Right forelimb (tissue), 1 donor: ENCODE data around the gene TNS4.

ENCODE experiments used
- DNase-seq: peaks from one replicate; pipeline ENCODE4 v3.0.0-alpha.2; 2018

Gene TNS4

GRCh38 chr17:40454613-40454995, 46.8 kb downstream of the TNS4 start:
- DNase-seq: no peak

DNA sequence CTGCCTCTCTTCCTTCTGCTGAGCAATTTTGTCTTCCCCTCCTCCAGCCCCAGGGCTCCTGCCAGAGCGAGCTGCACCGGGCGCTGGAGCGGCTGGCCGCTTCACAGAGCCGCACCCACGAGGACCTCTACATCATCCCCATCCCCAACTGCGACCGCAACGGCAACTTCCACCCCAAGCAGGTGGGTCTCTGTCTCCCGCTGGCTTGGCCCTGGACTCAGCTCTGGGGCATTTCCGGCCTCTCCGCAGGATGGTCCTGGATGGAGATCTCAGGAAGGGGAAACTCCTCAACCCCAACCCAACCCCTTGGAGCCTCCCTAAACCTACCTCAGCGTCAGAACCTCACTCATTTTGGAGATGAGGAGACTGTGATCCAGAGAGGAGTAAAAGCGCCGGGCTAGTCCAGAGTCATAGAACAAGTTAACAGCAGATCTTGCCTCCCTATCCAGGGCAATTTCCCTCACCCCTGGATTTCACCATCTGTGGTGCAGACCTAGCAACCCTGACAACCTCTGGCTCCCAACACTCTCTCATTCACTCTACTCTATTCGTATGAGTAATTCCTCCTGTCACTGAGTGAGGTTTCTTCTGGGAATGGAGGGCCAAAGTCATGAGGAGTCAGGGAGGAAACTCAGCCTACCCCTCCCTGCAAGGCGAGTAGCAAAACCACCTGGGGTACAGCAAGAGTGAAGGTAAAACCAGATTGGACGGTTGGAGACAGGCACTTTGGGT, 47.4 kb downstream of the TNS4 start:
- no peak for DNase-seq

- DNase-seq: no peak
Measured at GRCh38 chr17:40452921-40453378, 48.5 kb downstream of the TNS4 start.

- no peak for DNase-seq
Measured at GRCh38 chr17:40452216-40452787, 49.1 kb downstream of the TNS4 start.

GRCh38 chr17:40451420-40451819, 50.0 kb downstream of the TNS4 start:
- peak; percentile 88 for DNase-seq

- no peak for DNase-seq
Measured at GRCh38 chr17:40450175-40450574, 51.2 kb downstream of the TNS4 start.

DNA sequence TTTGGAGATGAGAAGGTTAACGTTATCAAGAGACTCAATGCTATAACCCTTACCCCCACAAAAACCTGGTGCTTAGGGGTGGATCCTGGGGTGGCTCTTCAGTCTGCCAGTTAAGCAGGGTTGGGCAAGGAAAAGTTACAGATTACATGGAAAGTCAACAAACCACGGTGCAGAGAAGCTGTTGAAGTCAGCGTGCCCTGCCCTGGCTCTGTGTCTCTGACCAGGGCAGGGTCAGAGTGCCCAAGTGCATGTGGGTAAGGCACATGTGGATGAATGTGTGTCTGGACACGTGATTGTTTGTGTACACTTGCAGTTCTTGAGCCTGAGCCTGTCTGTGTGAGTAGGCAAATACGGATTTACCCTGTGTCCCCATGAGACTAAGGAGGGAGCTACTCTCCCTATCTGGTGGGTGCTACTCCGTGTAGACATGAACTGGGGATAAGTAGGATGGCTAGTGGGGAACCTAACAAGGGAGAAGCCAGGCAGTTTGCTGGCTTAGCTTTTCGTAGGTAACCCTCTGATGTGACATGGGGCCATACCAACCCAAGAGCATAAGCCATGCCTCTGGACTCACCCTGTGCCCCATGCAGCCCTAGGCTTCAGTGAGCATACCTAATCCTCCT, 52.7 kb downstream of the TNS4 start:
- no peak for DNase-seq

DNA sequence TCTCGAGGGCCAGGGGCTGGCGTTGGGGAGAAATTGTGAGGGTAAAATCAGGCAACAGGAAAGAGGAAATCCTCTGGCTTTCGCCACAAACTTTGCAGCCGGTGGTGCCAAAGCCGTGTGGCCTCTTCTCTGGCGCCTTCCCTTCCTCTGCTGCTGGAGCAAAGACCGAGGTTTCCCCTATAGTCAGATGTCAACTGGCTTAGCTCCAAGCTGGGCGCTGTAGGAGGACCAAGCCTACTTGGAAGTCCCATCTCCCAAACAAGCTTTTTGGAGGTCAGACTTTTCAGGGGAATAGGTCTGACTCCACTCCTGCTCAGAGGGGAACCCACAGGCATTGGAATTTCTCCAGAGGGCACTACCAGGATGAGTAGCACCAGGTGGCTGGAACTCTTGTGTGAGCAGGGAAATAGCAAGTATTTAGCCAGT, 53.2 kb downstream of the TNS4 start:
- DNase-seq: no peak

DNA sequence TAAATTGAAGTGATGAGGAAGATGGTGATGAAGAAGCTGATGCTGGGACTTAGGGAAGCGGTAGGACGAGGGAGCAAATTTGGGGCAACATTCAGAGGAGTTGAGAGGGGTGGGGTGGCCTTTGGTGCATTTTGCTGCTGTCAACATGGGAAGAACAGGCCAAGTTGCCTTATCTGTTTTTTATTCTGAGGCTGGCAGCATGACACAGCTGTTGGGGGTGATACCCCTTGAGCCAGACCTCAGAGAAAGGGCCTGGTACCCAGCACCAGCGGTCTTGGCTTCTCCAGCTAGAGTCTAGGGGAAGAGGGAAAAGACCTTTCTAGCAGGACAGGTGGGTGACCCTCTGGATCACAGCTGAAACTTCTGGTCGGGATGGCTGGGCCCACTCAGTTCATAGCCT, 53.6 kb downstream of the TNS4 start:
- no peak for DNase-seq

DNA sequence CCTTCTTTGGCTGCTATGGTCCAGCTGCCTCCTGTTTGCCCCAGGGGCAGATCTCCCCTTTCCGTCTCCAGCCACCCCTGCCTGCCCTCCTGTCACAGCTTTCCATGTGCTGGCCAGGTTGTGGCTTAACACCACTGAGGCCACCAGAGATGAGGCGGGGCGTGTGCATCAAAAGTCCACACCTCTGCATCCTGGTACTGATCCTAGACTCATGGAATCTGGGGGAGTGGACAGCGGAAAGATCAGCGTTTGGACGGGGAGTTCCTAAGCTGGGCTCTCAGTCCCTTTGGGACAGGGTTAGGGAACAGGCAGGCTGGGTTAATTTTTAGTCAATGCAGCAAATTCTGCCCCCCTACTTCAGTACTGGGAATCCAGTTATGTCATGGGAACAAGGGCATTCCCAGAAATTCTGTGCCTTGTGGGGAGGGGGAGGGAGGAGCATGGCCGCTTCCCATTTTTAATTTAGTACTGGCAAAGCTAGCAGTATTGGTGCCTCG, 54.2 kb downstream of the TNS4 start:
- DNase-seq: no peak

DNA sequence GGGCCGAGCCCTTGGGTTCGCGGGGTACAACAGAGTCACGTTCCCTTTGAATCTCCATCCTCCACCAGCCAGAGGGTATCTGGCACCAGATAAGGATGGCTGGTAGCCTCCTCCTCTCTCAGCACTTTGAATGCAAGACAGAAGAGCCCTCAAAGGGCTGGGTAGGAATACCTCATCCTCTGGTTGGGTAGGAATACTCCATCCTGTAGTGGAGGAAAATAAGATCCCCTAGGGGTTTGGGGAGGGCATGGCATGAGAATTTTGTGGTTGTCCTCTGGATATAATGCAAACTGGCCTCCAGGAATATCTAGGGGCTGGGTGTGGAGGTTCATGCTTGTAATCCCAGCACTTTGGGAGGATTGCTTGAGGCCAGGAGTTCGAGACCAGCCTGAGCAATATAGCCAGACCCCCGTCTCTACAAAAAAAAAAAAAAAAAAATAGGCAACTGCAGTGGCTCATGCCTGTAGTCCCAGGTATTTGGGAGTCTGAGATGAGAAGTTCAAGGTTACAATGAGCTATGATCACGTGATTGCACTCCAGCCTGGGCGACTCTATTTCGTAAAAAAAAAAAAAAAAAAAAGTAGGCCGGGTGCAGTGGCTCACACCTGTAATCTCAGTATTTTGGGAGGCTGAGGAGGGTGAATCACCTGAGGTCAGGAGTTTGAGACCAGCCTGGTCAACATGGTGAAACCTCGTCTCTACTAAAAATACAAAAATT, 55.5 kb downstream of the TNS4 start:
- DNase-seq: no peak

DNA sequence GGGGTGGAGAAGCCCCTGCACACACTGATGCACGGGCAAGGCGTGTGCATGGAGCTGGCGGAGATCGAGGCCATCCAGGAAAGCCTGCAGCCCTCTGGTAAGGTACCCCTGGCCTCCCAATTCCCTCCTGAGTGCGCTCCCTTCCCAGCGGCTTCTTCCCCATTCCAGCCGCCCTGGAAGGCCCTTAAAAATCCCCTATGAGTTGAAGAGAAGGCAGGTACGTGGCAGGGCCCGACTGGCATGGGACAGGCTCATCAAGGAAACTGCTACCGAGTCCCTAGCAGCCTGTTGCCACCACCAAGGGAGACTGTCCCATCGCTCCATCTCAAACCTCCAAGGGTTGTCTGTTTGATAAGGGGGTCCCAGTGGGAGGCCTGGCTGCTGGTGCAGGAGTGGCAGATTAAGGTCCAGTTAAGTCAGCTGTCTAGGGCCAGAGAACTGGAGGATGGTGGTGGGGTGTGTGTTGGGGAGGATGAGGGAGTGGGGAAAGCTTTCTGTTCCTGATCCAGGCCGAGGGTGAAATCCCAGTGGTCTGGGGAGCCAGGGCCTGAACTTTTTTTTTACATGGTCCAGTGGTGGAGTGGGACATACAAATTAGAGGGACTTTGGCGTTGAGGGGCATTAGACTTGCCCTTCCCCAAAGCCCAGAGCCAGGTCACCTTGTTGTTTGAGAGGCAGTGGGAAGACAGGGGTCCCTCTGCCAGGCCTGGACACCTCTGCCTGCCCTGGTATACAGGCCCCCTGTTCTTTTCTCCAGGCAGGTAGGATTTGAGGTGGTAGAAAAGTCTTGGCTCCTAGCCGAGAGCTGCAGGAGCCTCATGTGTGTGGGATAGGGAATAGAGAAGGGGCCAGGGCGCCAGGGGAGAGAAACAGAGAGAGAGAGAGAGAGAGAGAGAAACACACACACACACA, 57.2 kb downstream of the TNS4 start:
- no peak for DNase-seq

DNA sequence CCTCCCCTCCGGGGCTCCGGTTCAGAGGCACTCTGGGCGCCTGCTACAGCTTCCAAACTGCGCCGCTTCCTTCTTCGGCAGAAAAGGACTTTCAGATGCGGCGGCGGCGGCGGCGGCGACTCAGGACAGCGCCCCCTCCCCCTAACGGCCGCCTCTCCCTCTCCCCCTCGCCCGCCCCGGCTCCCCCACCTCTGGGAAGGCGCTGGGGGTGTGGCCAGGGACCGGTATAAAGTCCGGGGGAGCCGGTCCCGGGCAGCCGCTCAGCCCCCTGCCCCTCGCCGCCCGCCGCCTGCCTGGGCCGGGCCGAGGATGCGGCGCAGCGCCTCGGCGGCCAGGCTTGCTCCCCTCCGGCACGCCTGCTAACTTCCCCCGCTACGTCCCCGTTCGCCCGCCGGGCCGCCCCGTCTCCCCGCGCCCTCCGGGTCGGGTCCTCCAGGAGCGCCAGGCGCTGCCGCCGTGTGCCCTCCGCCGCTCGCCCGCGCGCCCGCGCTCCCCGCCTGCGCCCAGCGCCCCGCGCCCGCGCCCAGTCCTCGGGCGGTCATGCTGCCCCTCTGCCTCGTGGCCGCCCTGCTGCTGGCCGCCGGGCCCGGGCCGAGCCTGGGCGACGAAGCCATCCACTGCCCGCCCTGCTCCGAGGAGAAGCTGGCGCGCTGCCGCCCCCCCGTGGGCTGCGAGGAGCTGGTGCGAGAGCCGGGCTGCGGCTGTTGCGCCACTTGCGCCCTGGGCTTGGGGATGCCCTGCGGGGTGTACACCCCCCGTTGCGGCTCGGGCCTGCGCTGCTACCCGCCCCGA, 58.0 kb downstream of the TNS4 start, which contains the start of gene IGFBP4:
Gene IGFBP4 (plus strand): TSS at position 255 of the 792 bp plus-strand sequence. CDS start 286 bp downstream, at position 541.
- peak; percentile 91 for DNase-seq

DNA sequence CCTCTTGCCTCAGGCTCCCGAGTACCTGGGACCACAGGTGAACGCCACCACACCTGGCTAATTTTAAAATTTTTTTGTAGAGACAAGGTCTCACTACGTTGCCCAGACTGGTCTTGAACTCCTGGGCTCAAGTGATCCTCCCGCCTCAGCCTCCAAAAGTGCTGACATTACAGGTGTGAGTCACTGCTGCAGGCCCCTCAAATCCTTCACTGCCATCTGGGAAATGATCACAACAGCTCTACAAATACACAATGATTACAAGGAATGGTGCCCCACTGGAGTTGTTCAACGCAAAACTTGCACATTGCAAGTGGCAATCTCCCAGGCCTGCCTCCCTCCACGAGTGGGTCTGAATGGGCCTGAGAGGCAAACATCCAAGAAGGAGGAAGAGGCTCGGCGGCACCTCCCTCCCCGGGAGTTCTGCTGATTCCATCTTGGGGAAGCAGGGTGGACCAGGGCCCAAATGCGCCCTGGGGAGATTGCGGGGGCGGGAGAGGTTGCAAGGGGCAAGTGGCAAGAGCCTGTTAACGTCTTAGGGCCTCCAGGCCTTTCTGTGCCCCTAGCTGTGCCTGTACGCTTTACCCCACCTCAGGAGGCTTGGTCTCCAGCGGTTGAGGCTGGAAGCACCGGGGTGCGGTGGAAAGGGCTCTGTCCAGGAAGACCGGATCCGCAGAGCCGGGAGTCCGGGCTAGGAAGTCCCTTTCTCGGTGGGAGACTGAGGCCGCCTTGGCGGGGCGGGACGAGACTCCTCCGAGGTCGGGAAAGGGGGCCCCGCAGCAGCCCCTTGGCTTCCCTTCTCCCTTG, 58.8 kb downstream of the TNS4 start:
- DNase-seq: peak; percentile 71

DNA sequence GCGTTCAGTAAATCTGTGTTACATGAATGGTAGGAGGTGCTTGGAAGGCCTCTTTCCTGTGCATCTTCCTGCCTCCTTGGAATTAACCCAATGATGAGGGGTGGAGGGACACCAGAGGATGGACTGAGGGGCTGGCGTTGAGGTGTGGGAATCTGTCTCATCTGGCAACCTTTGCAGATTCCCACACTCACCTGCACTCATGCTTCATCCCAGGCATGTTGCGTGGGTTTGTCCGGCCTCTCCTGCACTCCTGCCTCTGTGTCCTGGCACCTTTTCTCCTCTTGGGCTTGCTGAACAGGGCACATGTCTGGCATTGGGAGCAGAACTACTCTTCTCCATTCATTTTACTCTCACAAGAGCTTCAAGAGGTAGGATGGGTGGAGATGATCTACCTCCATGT, 61.3 kb downstream of the TNS4 start:
- no peak for DNase-seq

DNA sequence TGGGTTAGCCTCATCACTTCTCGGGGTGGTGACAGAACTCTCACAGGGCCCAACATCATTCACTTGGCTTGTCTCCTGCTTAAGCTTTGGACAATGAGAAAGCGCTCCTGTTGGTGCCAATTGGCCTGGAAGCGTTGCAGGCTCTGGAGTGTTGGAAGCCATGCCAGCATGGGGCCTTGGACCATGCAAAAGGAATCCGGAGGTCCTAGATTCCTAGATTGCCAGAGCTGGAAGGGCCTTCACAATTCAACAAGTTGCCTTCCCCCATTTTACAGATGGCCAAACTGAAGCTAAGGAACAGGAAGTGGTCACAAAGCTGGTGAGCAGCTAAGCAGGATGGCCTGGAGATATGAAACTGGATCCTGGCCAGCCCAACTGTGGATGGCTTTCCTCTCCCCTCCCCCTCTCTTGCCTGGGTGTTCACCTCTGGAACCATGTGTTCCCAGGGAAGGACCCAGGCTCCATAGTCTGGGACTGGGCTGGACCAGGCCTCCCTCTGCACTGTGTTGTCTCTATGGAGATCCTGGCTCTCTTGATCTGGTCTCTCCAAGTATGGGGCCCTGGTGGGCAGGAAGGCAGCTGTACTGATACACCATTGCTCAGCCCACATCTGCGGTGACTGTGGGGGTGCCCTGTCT, 64.2 kb downstream of the TNS4 start:
- DNase-seq: no peak

DNA sequence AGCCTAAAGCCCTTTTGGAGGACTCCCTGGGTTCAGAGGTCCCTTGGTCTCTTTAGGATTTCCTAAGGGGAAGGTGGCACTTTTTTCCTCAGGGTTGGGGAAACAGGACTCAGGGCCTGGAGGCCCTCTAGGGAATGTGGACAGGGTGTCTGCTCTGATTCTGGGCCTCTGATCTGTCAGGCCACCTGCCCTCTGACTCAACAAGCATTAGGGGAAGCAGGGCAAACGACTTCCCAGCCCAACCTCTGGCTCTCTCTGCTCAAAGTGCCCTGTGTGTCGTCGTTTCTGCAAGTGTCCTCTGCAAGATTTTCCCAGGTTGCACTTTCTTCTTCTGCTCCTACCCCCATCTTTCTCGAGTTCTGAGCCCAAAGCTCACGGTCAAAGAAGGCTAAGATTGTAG, 64.8 kb downstream of the TNS4 start:
- DNase-seq: no peak

GRCh38 chr17:40433551-40434415, 67.6 kb downstream of the TNS4 start:
- no peak for DNase-seq
